ES-I3 (cell line): ENCODE results near the gene SLC50A1.

Source experiments
- H3K36me3 ChIP-seq: 2 replicates; pipeline ENCODE4 v1.6.1; 2013; ENCODE audit warnings: mild to moderate bottlenecking, low read length, control low read depth, moderate library complexity; ENCODE audit not compliant: insufficient read depth
- H3K4me1 ChIP-seq: 2 replicates; pipeline ENCODE4 v1.6.1; 2013; ENCODE audit warnings: mild to moderate bottlenecking, control low read depth, low read length; ENCODE audit not compliant: insufficient read depth
- H3K9ac ChIP-seq: 2 replicates; pipeline ENCODE4 v1.6.1; 2013; ENCODE audit warnings: low read depth, mild to moderate bottlenecking, low read length, moderate library complexity
- H3K9me3 ChIP-seq: 2 replicates; pipeline ENCODE4 v1.6.1; 2013; ENCODE audit warnings: mild to moderate bottlenecking, low read length, moderate library complexity; ENCODE audit not compliant: control insufficient read depth, insufficient read depth

The SLC50A1 gene

GRCh38 chr1:155135415-155136028 is at the start of gene SLC50A1:
SLC50A1 (plus strand) TSS chr1:155135852; CDS start chr1:155135912, 60 bp downstream.
- Histone ChIP-seq H3K9me3 (no peaks in the 10 kb centered on the region), H3K36me3 (no peaks in the 10 kb centered on the region), H3K4me1 (peaks cover 17% of the 10 kb centered on the region; the same call in 1 of the 2 replicates), H3K9ac (peak within 1 kb of the TSS; percentile 81)

- peak overlapping the region; percentile 95; the same call in 1 of the 2 replicates for H3K9ac ChIP-seq
- no peaks in the 10 kb centered on the region for H3K9me3 ChIP-seq
- no peaks in the 10 kb centered on the region for H3K36me3 ChIP-seq
- peaks cover 6% of the 10 kb centered on the region; the same call in 1 of the 2 replicates for H3K4me1 ChIP-seq
Measured at GRCh38 chr1:155086128-155086741, 49.4 kb upstream of the SLC50A1 start.

GRCh38 chr1:155086856-155087535 is 48.7 kb upstream of the SLC50A1 start:
- Histone ChIP-seq H3K4me1 (peaks cover 7% of the 10 kb centered on the region; the same call in 1 of the 2 replicates), H3K9ac (no peak overlapping the region), H3K36me3 (no peaks in the 10 kb centered on the region), H3K9me3 (no peaks in the 10 kb centered on the region)

GRCh38 chr1:155091071-155092051 is 44.3 kb upstream of the SLC50A1 start:
- Histone ChIP-seq H3K4me1 (peaks cover 7% of the 10 kb centered on the region; the same call in 1 of the 2 replicates), H3K36me3 (no peaks in the 10 kb centered on the region), H3K9ac (no peak overlapping the region), H3K9me3 (no peaks in the 10 kb centered on the region)

GRCh38 chr1:155092131-155092530 is 43.5 kb upstream of the SLC50A1 start:
- Histone ChIP-seq H3K9me3 (no peaks in the 10 kb centered on the region), H3K4me1 (peaks cover 7% of the 10 kb centered on the region; the same call in 1 of the 2 replicates), H3K9ac (no peak overlapping the region), H3K36me3 (no peaks in the 10 kb centered on the region)

- Histone ChIP-seq H3K9ac (no peak overlapping the region), H3K4me1 (peaks cover 4% of the 10 kb centered on the region; the same call in 1 of the 2 replicates), H3K9me3 (no peaks in the 10 kb centered on the region), H3K36me3 (no peaks in the 10 kb centered on the region)
Measured at GRCh38 chr1:155092641-155093040, 43.0 kb upstream of the SLC50A1 start.

GRCh38 chr1:155093911-155094621 is 41.6 kb upstream of the SLC50A1 start:
- Histone ChIP-seq H3K4me1 (peaks cover 4% of the 10 kb centered on the region; the same call in 1 of the 2 replicates), H3K9ac (no peak overlapping the region), H3K36me3 (no peaks in the 10 kb centered on the region), H3K9me3 (no peaks in the 10 kb centered on the region)

GRCh38 chr1:155094622-155094948 is 41.1 kb upstream of the SLC50A1 start:
- Histone ChIP-seq H3K9me3 (no peaks in the 10 kb centered on the region), H3K4me1 (peaks cover 4% of the 10 kb centered on the region; the same call in 1 of the 2 replicates), H3K9ac (no peak overlapping the region), H3K36me3 (no peaks in the 10 kb centered on the region)

GRCh38 chr1:155099331-155099730 is 36.3 kb upstream of the SLC50A1 start:
- Histone ChIP-seq H3K9ac (no peak overlapping the region), H3K9me3 (no peaks in the 10 kb centered on the region), H3K4me1 (no peaks in the 10 kb centered on the region), H3K36me3 (no peaks in the 10 kb centered on the region)

- H3K4me1 ChIP-seq: no peaks in the 10 kb centered on the region
- H3K9me3 ChIP-seq: no peaks in the 10 kb centered on the region
- no peaks in the 10 kb centered on the region for H3K36me3 ChIP-seq
- no peak overlapping the region for H3K9ac ChIP-seq
Measured at GRCh38 chr1:155103325-155103724, 32.3 kb upstream of the SLC50A1 start.

GRCh38 chr1:155104605-155105534 is 30.8 kb upstream of the SLC50A1 start:
- H3K9me3 ChIP-seq: no peaks in the 10 kb centered on the region
- no peak overlapping the region for H3K9ac ChIP-seq
- no peaks in the 10 kb centered on the region for H3K4me1 ChIP-seq
- no peaks in the 10 kb centered on the region for H3K36me3 ChIP-seq

GRCh38 chr1:155105604-155106011 is 30.0 kb upstream of the SLC50A1 start:
- Histone ChIP-seq H3K4me1 (no peaks in the 10 kb centered on the region), H3K9me3 (no peaks in the 10 kb centered on the region), H3K36me3 (no peaks in the 10 kb centered on the region), H3K9ac (no peak overlapping the region)

- Histone ChIP-seq H3K9me3 (no peaks in the 10 kb centered on the region), H3K9ac (no peak overlapping the region), H3K4me1 (no peaks in the 10 kb centered on the region), H3K36me3 (no peaks in the 10 kb centered on the region)
Measured at GRCh38 chr1:155106862-155107261, 28.8 kb upstream of the SLC50A1 start.
